Lower leg skin (tissue), 3 donors: ENCODE measurements around the gene MBL2.

Source experiments
- POLR2A ChIP-seq, 2 donors: fragments of 450-650 bp; IDR thresholded peaks; one replicate each; pipeline ENCODE4 v1.6.1; 2016 to 2017; ENCODE audit warnings: antibody characterized with exemption in 2 of 2, mild to moderate bottlenecking in 1 of 2, moderate library complexity in 1 of 2
- TF ChIP-seq, protein P1 (sequence below), 3 donors: fragments of 450-650 bp; IDR thresholded peaks; one replicate each; pipeline ENCODE4 v1.5.1; 2016; ENCODE audit warnings: antibody characterized with exemption in 3 of 3, mild to moderate bottlenecking in 3 of 3, moderate library complexity in 2 of 3

DNA sequence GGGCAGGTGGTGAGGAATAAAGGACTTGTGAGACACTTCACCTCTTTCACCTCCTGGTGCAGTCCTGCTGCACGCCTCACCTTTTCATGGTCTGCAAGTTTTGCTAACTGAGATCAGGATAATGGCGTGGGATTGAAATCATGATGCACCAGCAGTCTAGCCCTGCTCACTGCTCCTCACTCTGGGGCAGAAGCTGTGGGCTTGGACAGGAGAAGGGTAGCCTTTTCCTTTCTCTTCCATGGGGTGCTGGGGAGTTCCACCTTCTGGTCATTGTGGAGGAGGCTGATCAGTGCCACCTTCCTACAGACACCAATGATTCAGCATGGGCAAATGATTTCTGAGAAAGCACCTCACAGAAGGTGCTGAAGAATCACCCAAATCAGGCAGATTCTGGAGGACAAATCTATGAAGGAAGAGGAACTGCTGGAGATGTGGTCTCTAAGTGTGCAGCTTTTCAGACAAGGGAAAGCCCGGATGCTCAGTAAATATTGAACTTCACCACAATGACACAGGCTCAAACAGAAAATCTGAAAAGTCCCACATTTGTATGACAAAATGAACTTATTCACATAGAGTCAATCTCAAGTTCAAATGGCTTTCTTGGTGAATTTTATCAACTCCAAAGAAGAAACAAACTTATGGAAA lies 19.7 kb downstream of the MBL2 start:
- TF ChIP-seq, protein P1, sequence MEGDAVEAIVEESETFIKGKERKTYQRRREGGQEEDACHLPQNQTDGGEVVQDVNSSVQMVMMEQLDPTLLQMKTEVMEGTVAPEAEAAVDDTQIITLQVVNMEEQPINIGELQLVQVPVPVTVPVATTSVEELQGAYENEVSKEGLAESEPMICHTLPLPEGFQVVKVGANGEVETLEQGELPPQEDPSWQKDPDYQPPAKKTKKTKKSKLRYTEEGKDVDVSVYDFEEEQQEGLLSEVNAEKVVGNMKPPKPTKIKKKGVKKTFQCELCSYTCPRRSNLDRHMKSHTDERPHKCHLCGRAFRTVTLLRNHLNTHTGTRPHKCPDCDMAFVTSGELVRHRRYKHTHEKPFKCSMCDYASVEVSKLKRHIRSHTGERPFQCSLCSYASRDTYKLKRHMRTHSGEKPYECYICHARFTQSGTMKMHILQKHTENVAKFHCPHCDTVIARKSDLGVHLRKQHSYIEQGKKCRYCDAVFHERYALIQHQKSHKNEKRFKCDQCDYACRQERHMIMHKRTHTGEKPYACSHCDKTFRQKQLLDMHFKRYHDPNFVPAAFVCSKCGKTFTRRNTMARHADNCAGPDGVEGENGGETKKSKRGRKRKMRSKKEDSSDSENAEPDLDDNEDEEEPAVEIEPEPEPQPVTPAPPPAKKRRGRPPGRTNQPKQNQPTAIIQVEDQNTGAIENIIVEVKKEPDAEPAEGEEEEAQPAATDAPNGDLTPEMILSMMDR (IDR thresholded peaks at IDR 0.05): no peak
- no peak for TF ChIP-seq POLR2A (IDR thresholded peaks at IDR 0.05)
